ENCODE data around the gene ASMTL.
"Not testable (repeated sequence)": the region's sequence is repeated elsewhere in the genome, so short reads cannot be mapped to it uniquely, and the experiment has no call there.

ASMTL gene

GRCh38 chrX:1475481-1475880, 22.8 kb upstream of the ASMTL start:
- DNase-seq (ENCODE audit: extremely low spot score) = no peak
- POLR2A ChIA-PET = no interaction called here
- no peak for TF ChIP-seq SUZ12 (IDR thresholded peaks at IDR 0.05)
- no peak for TF ChIP-seq FOXA1 (IDR thresholded peaks at IDR 0.05)
- no peak for TF ChIP-seq CTBP1 (IDR thresholded peaks at IDR 0.05; ENCODE audit: borderline replicate concordance)
- no peak for TF ChIP-seq ELF4 (IDR thresholded peaks at IDR 0.05)
- no peak for TF ChIP-seq HDGF (IDR thresholded peaks at IDR 0.05; ENCODE audit: borderline replicate concordance)
- no peak for TF ChIP-seq ZNF384 (IDR thresholded peaks at IDR 0.05)
- TF ChIP-seq FOXM1 (IDR thresholded peaks at IDR 0.05; ENCODE audit: borderline replicate concordance) = no peak
- TF ChIP-seq TARDBP (IDR thresholded peaks at IDR 0.05) = no peak
- no peak for TF ChIP-seq LEF1 (IDR thresholded peaks at IDR 0.05; ENCODE audit: borderline replicate concordance)
- no peak for TF ChIP-seq L3MBTL2 (conservative IDR thresholded peaks at IDR 0.05)
- TF ChIP-seq NFRKB (IDR thresholded peaks at IDR 0.05) = no peak
- TF ChIP-seq PKNOX1 (IDR thresholded peaks at IDR 0.05) = no peak
- no peak for TF ChIP-seq ARNT (IDR thresholded peaks at IDR 0.05)
- no peak for TF ChIP-seq SP1 (IDR thresholded peaks at IDR 0.05)
- no peak for TF ChIP-seq BHLHE40 (IDR thresholded peaks at IDR 0.05; ENCODE audit: borderline replicate concordance)
- CTCF ChIA-PET = no interaction called here

GRCh38 chrX:1474593-1474992, 21.9 kb upstream of the ASMTL start:
- DNase-seq (ENCODE audit: extremely low spot score); CTCF ChIA-PET; POLR2A ChIA-PET: not testable (repeated sequence)

GRCh38 chrX:1472975-1473374, 20.3 kb upstream of the ASMTL start:
- ChIA-PET POLR2A (no interaction called here), CTCF (no interaction called here)
- no peak for DNase-seq (ENCODE audit: extremely low spot score)
- TF ChIP-seq SUZ12 (IDR thresholded peaks at IDR 0.05) (no peak), CTBP1 (IDR thresholded peaks at IDR 0.05; ENCODE audit: borderline replicate concordance) (no peak), ARNT (IDR thresholded peaks at IDR 0.05) (no peak), LEF1 (IDR thresholded peaks at IDR 0.05; ENCODE audit: borderline replicate concordance) (no peak), HDGF (IDR thresholded peaks at IDR 0.05; ENCODE audit: borderline replicate concordance) (no peak), NFRKB (IDR thresholded peaks at IDR 0.05) (no peak)

GRCh38 chrX:1468250-1468772, 15.6 kb upstream of the ASMTL start:
- CTCF ChIA-PET = no interaction called here
- no peak for DNase-seq (ENCODE audit: extremely low spot score)

GRCh38 chrX:1466971-1467561, 14.4 kb upstream of the ASMTL start:
- ChIA-PET CTCF (no interaction called here), POLR2A (no interaction called here)
- TF ChIP-seq ZNF384 (IDR thresholded peaks at IDR 0.05) = no peak
- no peak for DNase-seq (ENCODE audit: extremely low spot score)

More at GRCh38 chrX:1468250-1468772, 15.6 kb upstream of the ASMTL start:
- POLR2A ChIA-PET = no interaction called here
- TF ChIP-seq LEF1 (IDR thresholded peaks at IDR 0.05; ENCODE audit: borderline replicate concordance) (no peak), SP1 (IDR thresholded peaks at IDR 0.05) (no peak), HDGF (IDR thresholded peaks at IDR 0.05; ENCODE audit: borderline replicate concordance) (no peak), CTBP1 (IDR thresholded peaks at IDR 0.05; ENCODE audit: borderline replicate concordance) (no peak), FOXM1 (IDR thresholded peaks at IDR 0.05; ENCODE audit: borderline replicate concordance) (no peak), ARNT (IDR thresholded peaks at IDR 0.05) (no peak), SUZ12 (IDR thresholded peaks at IDR 0.05) (no peak), FOXA1 (IDR thresholded peaks at IDR 0.05) (no peak), FOXK2 (IDR thresholded peaks at IDR 0.05) (no peak), NFRKB (IDR thresholded peaks at IDR 0.05) (no peak)

- DNase-seq (ENCODE audit: extremely low spot score) = no peak
- CTCF ChIA-PET = no interaction called here
- POLR2A ChIA-PET = no interaction called here
- TF ChIP-seq L3MBTL2 (conservative IDR thresholded peaks at IDR 0.05) = no peak
- no peak for TF ChIP-seq BHLHE40 (IDR thresholded peaks at IDR 0.05; ENCODE audit: borderline replicate concordance)
- TF ChIP-seq FOXA1 (IDR thresholded peaks at IDR 0.05) = no peak
- TF ChIP-seq TARDBP (IDR thresholded peaks at IDR 0.05) = no peak
- no peak for TF ChIP-seq ZNF384 (IDR thresholded peaks at IDR 0.05)
- no peak for TF ChIP-seq LEF1 (IDR thresholded peaks at IDR 0.05; ENCODE audit: borderline replicate concordance)
- no peak for TF ChIP-seq FOXK2 (IDR thresholded peaks at IDR 0.05)
- no peak for TF ChIP-seq SUZ12 (IDR thresholded peaks at IDR 0.05)
- no peak for TF ChIP-seq CTBP1 (IDR thresholded peaks at IDR 0.05; ENCODE audit: borderline replicate concordance)
- TF ChIP-seq ARNT (IDR thresholded peaks at IDR 0.05) = no peak
- no peak for TF ChIP-seq SP1 (IDR thresholded peaks at IDR 0.05)
- no peak for TF ChIP-seq NFRKB (IDR thresholded peaks at IDR 0.05)
- TF ChIP-seq ELF4 (IDR thresholded peaks at IDR 0.05) = no peak
- TF ChIP-seq PKNOX1 (IDR thresholded peaks at IDR 0.05) = no peak
- no peak for TF ChIP-seq FOXM1 (IDR thresholded peaks at IDR 0.05; ENCODE audit: borderline replicate concordance)
- no peak for TF ChIP-seq HDGF (IDR thresholded peaks at IDR 0.05; ENCODE audit: borderline replicate concordance)
Measured at GRCh38 chrX:1466232-1466661, 13.5 kb upstream of the ASMTL start.

- CTCF ChIA-PET = no interaction called here
Measured at GRCh38 chrX:1465286-1466231, 12.8 kb upstream of the ASMTL start.

More at GRCh38 chrX:1465286-1466231, 12.8 kb upstream of the ASMTL start:
- no peak for DNase-seq (ENCODE audit: extremely low spot score)
- TF ChIP-seq ZNF384 (IDR thresholded peaks at IDR 0.05) = no peak
- TF ChIP-seq TARDBP (IDR thresholded peaks at IDR 0.05) = no peak
- TF ChIP-seq FOXA1 (IDR thresholded peaks at IDR 0.05) = no peak
- TF ChIP-seq L3MBTL2 (conservative IDR thresholded peaks at IDR 0.05) = no peak
- no peak for TF ChIP-seq BHLHE40 (IDR thresholded peaks at IDR 0.05; ENCODE audit: borderline replicate concordance)
- TF ChIP-seq HDGF (IDR thresholded peaks at IDR 0.05; ENCODE audit: borderline replicate concordance) = no peak
- no peak for TF ChIP-seq ARNT (IDR thresholded peaks at IDR 0.05)
- POLR2A ChIA-PET = no interaction called here
